Measurements from ENCODE around the gene ITGA3.

ITGA3 gene

GRCh38 chr17:50095626-50096037 is 39.7 kb downstream of the ITGA3 start:
- no peak for DNase-seq

GRCh38 chr17:50096092-50096491 is 40.2 kb downstream of the ITGA3 start:
- DNase-seq, result no peak

GRCh38 chr17:50096758-50097157 is 40.8 kb downstream of the ITGA3 start:
- no peak for DNase-seq

- DNase-seq, result no peak
These were observed 41.5 kb downstream of the ITGA3 start for GRCh38 chr17:50097455-50097854.

GRCh38 chr17:50097926-50098325 is 42.0 kb downstream of the ITGA3 start:
- no peak for DNase-seq

GRCh38 chr17:50098583-50098982 is 42.7 kb downstream of the ITGA3 start:
- DNase-seq, result no peak

- DNase-seq, result no peak
These were observed 43.1 kb downstream of the ITGA3 start for GRCh38 chr17:50099003-50099402.

GRCh38 chr17:50100480-50100883 is 44.6 kb downstream of the ITGA3 start:
- DNase-seq, result no peak

- DNase-seq, result no peak
These were observed 45.0 kb downstream of the ITGA3 start for GRCh38 chr17:50100921-50101345.

GRCh38 chr17:50101346-50102163 is 45.6 kb downstream of the ITGA3 start:
- no peak for DNase-seq

GRCh38 chr17:50102164-50102991 is 46.5 kb downstream of the ITGA3 start:
- DNase-seq, result no peak

GRCh38 chr17:50103252-50103651 is 47.3 kb downstream of the ITGA3 start:
- DNase-seq, result no peak

GRCh38 chr17:50103941-50104340 is 48.0 kb downstream of the ITGA3 start:
- no peak for DNase-seq

GRCh38 chr17:50105811-50106210 is 49.9 kb downstream of the ITGA3 start:
- DNase-seq, result no peak

GRCh38 chr17:50106393-50107131 is 50.7 kb downstream of the ITGA3 start:
- no peak for DNase-seq

- no peak for DNase-seq
These were observed 52.0 kb downstream of the ITGA3 start for GRCh38 chr17:50107790-50108414.

- DNase-seq, result no peak
These were observed 52.6 kb downstream of the ITGA3 start for GRCh38 chr17:50108556-50108955.

GRCh38 chr17:50109207-50109606 is 53.3 kb downstream of the ITGA3 start:
- no peak for DNase-seq

- DNase-seq, result no peak
These were observed 53.9 kb downstream of the ITGA3 start for GRCh38 chr17:50109785-50110184.

- DNase-seq, result no peak
These were observed 54.9 kb downstream of the ITGA3 start for GRCh38 chr17:50110591-50111349.

- no peak for DNase-seq
These were observed 56.1 kb downstream of the ITGA3 start for GRCh38 chr17:50111673-50112655.

Data from activated naive CD4-positive, alpha-beta T cell treated with anti-CD3 and anti-CD28 coated beads, Interleukin-2, amount 50 U/mL, for 16 hours (primary cell).